IMR-90 (cell line): Measurements from ENCODE around the gene MTMR8. TPM values are rescaled to one million over a fixed set of nuclear protein-coding genes. Genes with fewer than 3 reads are reported as not detected.

Experiments
- ATAC-seq: fragments of 200-7000 bp; cut with Tn5 transposase; 2 replicates; pipeline ENCODE4 v1.9.1; 2020; ENCODE audit warnings: low read depth, mild to moderate bottlenecking, moderate library complexity
- BruUV-seq: library from RNA; stranded (reverse); fragments of 400-500 nt; replicated peaks from 2 replicates; lab custom pipeline; 2021; lab: Mats Ljungman, UMichigan
- CTCF ChIA-PET: fragments of 300-600 bp; formaldehyde crosslinking; extraction: SDS; loops from one replicate; lab custom pipeline; 2021; ENCODE audit warnings: antibody characterized with exemption; lab: Yijun Ruan, JAX
- POLR2A ChIA-PET: fragments of 300-600 bp; sonication (Branson Sonifier 250); formaldehyde crosslinking; loops from one replicate; lab custom pipeline; 2022; ENCODE audit warnings: antibody characterized with exemption; ENCODE audit not compliant: unreplicated experiment; lab: Charles Lee
- DNase-seq: peaks from one replicate; pipeline ENCODE4 v3.0.0; 2013
- H2AFZ ChIP-seq: replicated peaks from 2 replicates; pipeline ENCODE3; 2013; ENCODE audit warnings: low read length, mild to moderate bottlenecking; ENCODE audit not compliant: poor library complexity
- H2AK5ac ChIP-seq: 2 replicates; pipeline ENCODE4 v1.6.1; 2013; ENCODE audit warnings: low read depth, low read length, inconsistent platforms
- H2AK9ac ChIP-seq: replicated peaks from 2 replicates; pipeline ENCODE3; 2013; ENCODE audit warnings: mild to moderate bottlenecking, low read depth, low read length, moderate library complexity; ENCODE audit not compliant: poor library complexity
- H2BK120ac ChIP-seq: 2 replicates; pipeline ENCODE4 v1.6.1; 2013; ENCODE audit warnings: low read depth, low read length, inconsistent platforms
- H2BK15ac ChIP-seq: 3 replicates; pipeline ENCODE4 v1.6.1; 2013; ENCODE audit warnings: low read depth, low read length, inconsistent platforms
- H2BK20ac ChIP-seq: 2 replicates; pipeline ENCODE4 v1.6.1; 2013; ENCODE audit warnings: low read depth, mild to moderate bottlenecking, inconsistent platforms, low read length, moderate library complexity
- H2BK5ac ChIP-seq: 2 replicates; pipeline ENCODE4 v1.6.1; 2013; ENCODE audit warnings: mild to moderate bottlenecking, low read depth, low read length, inconsistent platforms; ENCODE audit not compliant: poor library complexity, severe bottlenecking
- H3K14ac ChIP-seq: replicated peaks from 2 replicates; pipeline ENCODE4 v1.6.1; 2013; ENCODE audit warnings: low read depth, low read length, inconsistent platforms
- H3K18ac ChIP-seq: 2 replicates; pipeline ENCODE4 v1.6.1; 2013; ENCODE audit warnings: low read depth, low read length, control low read depth
- H3K23ac ChIP-seq: 2 replicates; pipeline ENCODE4 v1.6.1; 2013; ENCODE audit warnings: low read depth, low read length, inconsistent platforms
- H3K27ac ChIP-seq: 2 replicates; pipeline ENCODE4 v1.5.1; 2013; ENCODE audit warnings: mild to moderate bottlenecking, control low read depth, low read length; ENCODE audit not compliant: insufficient read depth
- H3K27me3 ChIP-seq: 2 replicates; pipeline ENCODE4 v1.6.1; 2013; ENCODE audit warnings: low read length; ENCODE audit not compliant: control insufficient read depth, insufficient read depth
- H3K36me3 ChIP-seq: 2 replicates; pipeline ENCODE4 v1.6.1; 2013; ENCODE audit warnings: low read length, mixed read lengths; ENCODE audit not compliant: control insufficient read depth, insufficient read depth
- H3K4ac ChIP-seq: 2 replicates; pipeline ENCODE4 v1.6.1; 2013; ENCODE audit warnings: low read depth, low read length, inconsistent platforms
- H3K4me1 ChIP-seq: 2 replicates; pipeline ENCODE4 v1.6.1; 2013; ENCODE audit warnings: low read length, mixed read lengths; ENCODE audit not compliant: control insufficient read depth, insufficient read depth
- H3K4me2 ChIP-seq: 2 replicates; pipeline ENCODE4 v1.6.1; 2013; ENCODE audit warnings: low read depth, mild to moderate bottlenecking, control low read depth, low read length, moderate library complexity
- H3K4me3 ChIP-seq: 2 replicates; pipeline ENCODE4 v1.5.1; 2013; ENCODE audit warnings: low read depth, mild to moderate bottlenecking, control low read depth, low read length, moderate library complexity; ENCODE audit not compliant: insufficient read depth
- H3K56ac ChIP-seq: 2 replicates; pipeline ENCODE4 v1.6.1; 2013; ENCODE audit warnings: low read length, inconsistent platforms; ENCODE audit not compliant: insufficient read depth; ENCODE audit errors: extremely low read depth
- H3K79me1 ChIP-seq, 2 experiments: 2 replicates each; pipeline ENCODE4 v1.6.1; 2013; ENCODE audit warnings: low read length in 2 of 2, inconsistent platforms in 1 of 2, low read depth in 1 of 2
- H3K9ac ChIP-seq: 2 replicates; pipeline ENCODE4 v1.6.1; 2013; ENCODE audit warnings: low read depth, low read length, control low read depth
- H3K9me1 ChIP-seq: 2 replicates; pipeline ENCODE4 v1.6.1; 2013; ENCODE audit warnings: low read length, inconsistent platforms; ENCODE audit not compliant: insufficient read depth
- H3K9me3 ChIP-seq: 2 replicates; pipeline ENCODE4 v1.6.1; 2013; ENCODE audit warnings: low read length; ENCODE audit not compliant: control insufficient read depth, insufficient read depth
- H4K20me1 ChIP-seq: 2 replicates; pipeline ENCODE4 v1.6.1; 2013; ENCODE audit warnings: low read length, inconsistent platforms; ENCODE audit not compliant: insufficient read depth
- H4K5ac ChIP-seq: 2 replicates; pipeline ENCODE4 v1.6.1; 2013; ENCODE audit warnings: mild to moderate bottlenecking, low read depth, low read length, control low read depth
- H4K8ac ChIP-seq, 2 experiments: 2 replicates each; pipeline ENCODE4 v1.6.1; 2013; ENCODE audit warnings: low read depth in 2 of 2, low read length in 2 of 2, control low read depth in 1 of 2, inconsistent platforms in 1 of 2
- H4K91ac ChIP-seq: 2 replicates; pipeline ENCODE4 v1.6.1; 2013; ENCODE audit warnings: low read depth, low read length, inconsistent platforms; ENCODE audit not compliant: insufficient read depth
- BHLHE40 ChIP-seq: fragments of 150-350 bp; IDR thresholded peaks from 2 replicates; pipeline ENCODE4 v1.6.1; 2016; ENCODE audit warnings: mild to moderate bottlenecking, low read depth, low read length
- CHD1 ChIP-seq: IDR thresholded peaks from 2 replicates; pipeline ENCODE4 v1.6.1; 2012; ENCODE audit warnings: low read depth, low read length, improper control_type of control experiment
- FOS ChIP-seq: fragments of 150-350 bp; IDR thresholded peaks from 2 replicates; pipeline ENCODE4 v1.6.1; 2016; ENCODE audit warnings: low read depth, low read length
- MAFK ChIP-seq: IDR thresholded peaks from 2 replicates; pipeline ENCODE4 v1.6.1; 2012; ENCODE audit warnings: low read depth, low read length, improper control_type of control experiment
- MAZ ChIP-seq: IDR thresholded peaks from 2 replicates; pipeline ENCODE4 v1.6.1; 2012; ENCODE audit warnings: low read depth, mild to moderate bottlenecking, low read length, improper control_type of control experiment, moderate library complexity, borderline replicate concordance
- MXI1 ChIP-seq: IDR thresholded peaks from 2 replicates; pipeline ENCODE4 v1.6.1; 2012; ENCODE audit warnings: low read depth, mild to moderate bottlenecking, low read length, moderate library complexity, borderline replicate concordance
- NFE2L2 ChIP-seq: fragments of 150-350 bp; IDR thresholded peaks from 2 replicates; pipeline ENCODE4 v1.6.1; 2016; ENCODE audit warnings: low read depth, mild to moderate bottlenecking, low read length
- POLR2A ChIP-seq: IDR thresholded peaks from 2 replicates; pipeline ENCODE4 v1.6.1; 2012; ENCODE audit warnings: mild to moderate bottlenecking, low read depth, low read length
- RAD21 ChIP-seq: IDR thresholded peaks from 2 replicates; pipeline ENCODE4 v1.6.1; 2012; ENCODE audit warnings: low read length, improper control_type of control experiment
- RFX5 ChIP-seq: IDR thresholded peaks from 2 replicates; pipeline ENCODE4 v1.8.0; 2012; ENCODE audit warnings: low read depth, mild to moderate bottlenecking, low read length, moderate library complexity
- SMC3 ChIP-seq: fragments of 150-350 bp; IDR thresholded peaks from 2 replicates; pipeline ENCODE4 v1.6.1; 2016; ENCODE audit warnings: low read depth, mild to moderate bottlenecking, antibody characterized with exemption, low read length, moderate library complexity
- WGBS, 2 experiments: methylation state at CpG; one replicate each; pipeline versions ENCODE4 v1.1.5 to v1.1.7; 2013; ENCODE audit warnings: missing lambda C conversion rate in 2 of 2; ENCODE audit not compliant: insufficient read length in 1 of 2; ENCODE audit errors: extremely low coverage in 2 of 2; 5-methylcytosine and 5-hydroxymethylcytosine counted together
- dilution Hi-C: fragments of 300-500 bp; cut with HindIII; formaldehyde crosslinking; loops from one replicate; pipeline ENCODE4 v1.14.3; 2018; ENCODE audit warnings: low sequenced_read_pairs; ENCODE audit not compliant: unreplicated experiment
- in situ Hi-C: fragments of 300-500 bp; cut with MboI; formaldehyde crosslinking; loops from 3 replicates; pipeline ENCODE4 v1.14.3; 2019; ENCODE audit warnings: low sequenced_read_pairs, inconsistent platforms, mixed read lengths
- intact Hi-C: fragments of 100-400 bp; cut with micrococcal nuclease; formaldehyde crosslinking; loops from 2 replicates; pipeline ENCODE4 v1.10.0; 2022
- polyA plus RNA-seq, 3 experiments: library from polyadenylated mRNA; depleted of rRNA; stranded (reverse); fragments of >200 nt; gene quantifications; 2 replicates each; pipeline ENCODE4 v1.2.3, GENCODE V29; 2012; ENCODE audit warnings: low replicate concordance in 1 of 3
- total RNA-seq: library from RNA; depleted of rRNA; stranded (reverse); fragments of >200 nt; gene quantifications from 2 replicates; pipeline ENCODE4 v1.2.3, GENCODE V29; 2012
- TF ChIP-seq, protein P1 (sequence below): fragments of 150-350 bp; IDR thresholded peaks from 2 replicates; pipeline ENCODE4 v1.6.1; 2016; ENCODE audit warnings: low read depth, mild to moderate bottlenecking, low read length, moderate library complexity, borderline replicate concordance
- TF ChIP-seq, protein P2 (sequence below): fragments of 150-350 bp; IDR thresholded peaks from 2 replicates; pipeline ENCODE4 v1.6.1; 2017; ENCODE audit warnings: mild to moderate bottlenecking, antibody characterized with exemption, low read length, low read depth
- TF ChIP-seq, protein P3 (sequence below): conservative IDR thresholded peaks from 2 replicates; pipeline ENCODE4 v1.5.1; 2012; ENCODE audit warnings: mild to moderate bottlenecking, low read depth, low read length, improper control_type of control experiment

The MTMR8 gene
- total and polyA plus RNA-seq, 2 of the 4 experiments (the other 2 are of a cell fraction) = not detected

DNA sequence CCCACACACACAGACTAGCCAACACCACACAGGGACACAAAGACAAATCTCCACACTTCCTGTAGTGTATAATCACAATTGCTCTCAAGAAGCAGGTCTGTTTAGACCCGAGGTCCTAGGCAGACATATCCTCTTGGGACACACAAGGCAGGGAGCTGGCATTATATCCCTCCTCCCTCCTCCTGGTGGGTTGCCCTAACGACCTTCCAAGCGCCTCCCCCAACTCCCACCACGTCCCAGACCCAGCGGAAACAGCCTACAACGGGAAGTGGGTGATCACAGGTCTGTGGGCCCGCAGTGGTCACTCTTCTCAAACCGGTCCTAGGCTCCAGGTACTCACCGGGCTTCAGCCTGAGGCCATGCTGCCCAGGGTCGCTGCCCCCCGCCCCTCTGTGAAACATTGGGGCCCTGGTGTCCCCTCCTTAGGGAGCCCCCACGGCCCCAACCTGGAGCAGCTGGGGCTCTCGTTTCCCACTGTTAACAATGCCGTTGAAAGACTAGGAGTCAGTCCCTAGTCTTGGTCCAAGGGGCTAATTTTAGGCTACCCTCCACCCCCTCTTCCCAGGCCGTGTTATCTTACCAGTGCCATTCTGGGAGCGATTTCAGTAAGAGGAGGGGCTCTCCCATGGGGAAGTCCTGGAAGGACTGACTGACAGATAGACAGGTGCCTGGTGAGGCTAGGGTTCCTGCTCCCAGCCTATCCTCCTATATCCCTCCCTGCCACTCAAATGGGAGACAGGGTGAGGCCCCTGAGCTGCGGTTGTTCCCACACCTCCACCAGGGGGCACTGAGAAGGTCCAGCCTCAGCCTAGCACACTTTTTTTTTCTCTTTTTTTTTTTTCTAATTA is 164.9 kb downstream of the MTMR8 start, which contains the start of gene ASB12:
Gene ASB12, minus strand, starts transcription at position 485 of the 848 bp plus-strand sequence. CDS start 4,957 bp downstream, outside the sequence.
- Histone ChIP-seq H2AK5ac (no peak within 1 kb of the TSS), H2BK20ac (no peak within 1 kb of the TSS), H3K36me3 (no peaks in the 10 kb centered on the region), H4K20me1 (no peaks in the 10 kb centered on the region), H4K5ac (no peak within 1 kb of the TSS), H3K9me1 (no peaks in the 10 kb centered on the region), H2BK15ac (no peak within 1 kb of the TSS), H2BK120ac (no peak within 1 kb of the TSS), H3K14ac (no peak within 1 kb of the TSS), H3K27ac (no peak within 1 kb of the TSS), H3K56ac (no peak within 1 kb of the TSS), H3K4ac (no peak within 1 kb of the TSS), H3K9me3 (no peaks in the 10 kb centered on the region), H2BK5ac (no peak within 1 kb of the TSS), H3K9ac (no peak within 1 kb of the TSS), H3K4me2 (no peak within 1 kb of the TSS), H3K23ac (no peak within 1 kb of the TSS), H2AFZ (no peak within 1 kb of the TSS), H4K8ac (no peak within 1 kb of the TSS), H4K91ac (no peak within 1 kb of the TSS), H3K18ac (no peak within 1 kb of the TSS), H3K79me1 (no peaks in the 10 kb centered on the region), H2AK9ac (no peak within 1 kb of the TSS), H3K27me3 (no peaks in the 10 kb centered on the region), H3K4me3 (no peak within 1 kb of the TSS), H3K4me1 (no peaks in the 10 kb centered on the region)
- POLR2A ChIA-PET = no interaction called here
- DNase-seq = no peak
- in situ Hi-C loops (no loop called here), intact Hi-C loops (loop anchor here (10.0 kb wide), 1 partner anchor 66 kb away; no protein-coding TSS in a partner anchor), dilution Hi-C loops (no loop called here)
- CTCF ChIA-PET = no interaction called here
- TF ChIP-seq MAZ (no peak), RAD21 (no peak), BHLHE40 (no peak), CHD1 (no peak), POLR2A (no peak), FOS (no peak), MXI1 (no peak), NFE2L2 (no peak), SMC3 (no peak), MAFK (no peak), RFX5 (no peak)
- TF ChIP-seq, protein P1, sequence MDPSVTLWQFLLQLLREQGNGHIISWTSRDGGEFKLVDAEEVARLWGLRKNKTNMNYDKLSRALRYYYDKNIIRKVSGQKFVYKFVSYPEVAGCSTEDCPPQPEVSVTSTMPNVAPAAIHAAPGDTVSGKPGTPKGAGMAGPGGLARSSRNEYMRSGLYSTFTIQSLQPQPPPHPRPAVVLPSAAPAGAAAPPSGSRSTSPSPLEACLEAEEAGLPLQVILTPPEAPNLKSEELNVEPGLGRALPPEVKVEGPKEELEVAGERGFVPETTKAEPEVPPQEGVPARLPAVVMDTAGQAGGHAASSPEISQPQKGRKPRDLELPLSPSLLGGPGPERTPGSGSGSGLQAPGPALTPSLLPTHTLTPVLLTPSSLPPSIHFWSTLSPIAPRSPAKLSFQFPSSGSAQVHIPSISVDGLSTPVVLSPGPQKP = no peak
- TF ChIP-seq, protein P2, sequence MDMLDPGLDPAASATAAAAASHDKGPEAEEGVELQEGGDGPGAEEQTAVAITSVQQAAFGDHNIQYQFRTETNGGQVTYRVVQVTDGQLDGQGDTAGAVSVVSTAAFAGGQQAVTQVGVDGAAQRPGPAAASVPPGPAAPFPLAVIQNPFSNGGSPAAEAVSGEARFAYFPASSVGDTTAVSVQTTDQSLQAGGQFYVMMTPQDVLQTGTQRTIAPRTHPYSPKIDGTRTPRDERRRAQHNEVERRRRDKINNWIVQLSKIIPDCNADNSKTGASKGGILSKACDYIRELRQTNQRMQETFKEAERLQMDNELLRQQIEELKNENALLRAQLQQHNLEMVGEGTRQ = no peak
- TF ChIP-seq, protein P3, sequence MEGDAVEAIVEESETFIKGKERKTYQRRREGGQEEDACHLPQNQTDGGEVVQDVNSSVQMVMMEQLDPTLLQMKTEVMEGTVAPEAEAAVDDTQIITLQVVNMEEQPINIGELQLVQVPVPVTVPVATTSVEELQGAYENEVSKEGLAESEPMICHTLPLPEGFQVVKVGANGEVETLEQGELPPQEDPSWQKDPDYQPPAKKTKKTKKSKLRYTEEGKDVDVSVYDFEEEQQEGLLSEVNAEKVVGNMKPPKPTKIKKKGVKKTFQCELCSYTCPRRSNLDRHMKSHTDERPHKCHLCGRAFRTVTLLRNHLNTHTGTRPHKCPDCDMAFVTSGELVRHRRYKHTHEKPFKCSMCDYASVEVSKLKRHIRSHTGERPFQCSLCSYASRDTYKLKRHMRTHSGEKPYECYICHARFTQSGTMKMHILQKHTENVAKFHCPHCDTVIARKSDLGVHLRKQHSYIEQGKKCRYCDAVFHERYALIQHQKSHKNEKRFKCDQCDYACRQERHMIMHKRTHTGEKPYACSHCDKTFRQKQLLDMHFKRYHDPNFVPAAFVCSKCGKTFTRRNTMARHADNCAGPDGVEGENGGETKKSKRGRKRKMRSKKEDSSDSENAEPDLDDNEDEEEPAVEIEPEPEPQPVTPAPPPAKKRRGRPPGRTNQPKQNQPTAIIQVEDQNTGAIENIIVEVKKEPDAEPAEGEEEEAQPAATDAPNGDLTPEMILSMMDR = no peak
- ATAC-seq = no peak
- WGBS, 2 experiments = 15% methylated on average over 4 of the region's 17 CpGs; no CpG with 5 or more reads in 1 of the 2 experiments
- BruUV-seq = no TSS peak
